DMS 273 treated with DMSO at 0.1 percent for 48 hours (cell line): ENCODE measurements around the gene ABCC3.
"Not testable (repeated sequence)": the region's sequence is repeated elsewhere in the genome, so short reads cannot be mapped to it uniquely, and the experiment has no call there.

Experiments
- DNase-seq: peaks from one replicate; lab custom pipeline; 2025; lab: John Stamatoyannopoulos, UW

ABCC3 gene

GRCh38 chr17:50666316-50666715 lies 31.6 kb downstream of the ABCC3 start:
- DNase-seq, result no peak

- DNase-seq, result no peak
These were observed 32.8 kb downstream of the ABCC3 start for GRCh38 chr17:50667259-50668024.

DNA sequence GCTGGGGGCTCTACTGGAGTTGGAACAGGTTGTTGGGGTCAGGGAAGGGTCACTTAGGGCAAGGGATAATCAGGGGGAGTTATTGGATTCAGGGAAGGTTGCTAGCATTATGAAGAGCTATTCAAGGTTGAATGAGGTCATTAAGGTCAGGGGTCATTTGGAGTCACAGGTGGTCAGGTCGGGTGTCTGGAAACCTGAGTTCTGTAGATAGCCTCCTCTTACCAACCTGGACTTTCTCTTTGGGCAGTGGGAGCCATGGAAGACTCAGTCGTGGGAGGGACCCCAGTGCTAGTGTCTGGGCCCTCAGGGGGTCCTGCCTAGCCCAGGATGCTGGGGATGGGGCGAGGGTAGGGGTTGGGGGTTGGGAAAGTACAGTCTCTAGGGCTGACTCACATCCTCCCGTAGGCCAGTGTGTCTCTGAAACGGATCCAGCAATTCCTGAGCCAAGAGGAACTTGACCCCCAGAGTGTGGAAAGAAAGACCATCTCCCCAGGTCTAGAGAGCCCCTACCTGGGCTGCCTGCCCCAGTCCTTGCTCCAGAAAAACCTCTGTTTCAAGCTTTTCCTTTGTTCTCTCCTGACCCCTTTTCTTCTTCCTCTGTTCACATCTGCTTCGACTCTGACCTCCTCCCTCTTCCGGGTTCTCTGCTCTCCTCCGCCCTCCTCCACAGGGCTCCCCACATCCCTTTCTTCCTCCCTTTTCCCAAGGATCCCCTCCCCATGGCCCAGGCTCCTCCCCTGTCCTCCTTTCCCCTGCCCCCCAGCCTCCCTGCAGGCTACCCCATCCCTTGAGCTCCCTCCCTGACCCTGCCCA lies 33.5 kb downstream of the ABCC3 start:
- no peak for DNase-seq

- DNase-seq, result no peak
These were observed 34.3 kb downstream of the ABCC3 start for GRCh38 chr17:50668838-50669581.

- no peak for DNase-seq
These were observed 37.4 kb downstream of the ABCC3 start for GRCh38 chr17:50672071-50672470.

- DNase-seq, result no peak
These were observed 38.3 kb downstream of the ABCC3 start for GRCh38 chr17:50672831-50673551.

DNA sequence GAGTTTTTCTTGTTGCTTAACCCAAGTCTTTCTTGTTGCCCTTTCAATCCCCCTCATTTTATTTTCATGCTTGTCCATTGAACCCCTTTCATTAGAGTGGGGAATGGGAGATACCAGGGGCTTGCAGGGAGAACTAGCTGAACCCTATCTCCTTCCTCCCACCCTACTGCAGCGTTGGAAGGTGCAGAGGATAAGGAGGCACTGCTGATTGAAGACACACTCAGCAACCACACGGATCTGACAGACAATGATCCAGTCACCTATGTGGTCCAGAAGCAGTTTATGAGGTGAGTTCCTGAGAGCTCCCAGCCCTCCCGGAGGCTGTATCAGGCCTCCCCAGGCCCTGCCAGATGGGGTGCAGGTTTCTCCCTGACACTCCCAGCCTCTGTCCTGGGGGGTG lies 40.5 kb downstream of the ABCC3 start:
- no peak for DNase-seq

- peak; percentile 32 for DNase-seq
These were observed 40.9 kb downstream of the ABCC3 start for GRCh38 chr17:50675627-50676026.

GRCh38 chr17:50676065-50676975 lies 41.6 kb downstream of the ABCC3 start:
- DNase-seq, result no peak

GRCh38 chr17:50677851-50678375 lies 43.2 kb downstream of the ABCC3 start:
- no peak for DNase-seq

GRCh38 chr17:50679008-50679544 lies 44.4 kb downstream of the ABCC3 start:
- no peak for DNase-seq

- no peak for DNase-seq
These were observed 45.4 kb downstream of the ABCC3 start for GRCh38 chr17:50680126-50680525.

GRCh38 chr17:50680543-50681262 lies 46.0 kb downstream of the ABCC3 start:
- not testable (repeated sequence) for DNase-seq

DNA sequence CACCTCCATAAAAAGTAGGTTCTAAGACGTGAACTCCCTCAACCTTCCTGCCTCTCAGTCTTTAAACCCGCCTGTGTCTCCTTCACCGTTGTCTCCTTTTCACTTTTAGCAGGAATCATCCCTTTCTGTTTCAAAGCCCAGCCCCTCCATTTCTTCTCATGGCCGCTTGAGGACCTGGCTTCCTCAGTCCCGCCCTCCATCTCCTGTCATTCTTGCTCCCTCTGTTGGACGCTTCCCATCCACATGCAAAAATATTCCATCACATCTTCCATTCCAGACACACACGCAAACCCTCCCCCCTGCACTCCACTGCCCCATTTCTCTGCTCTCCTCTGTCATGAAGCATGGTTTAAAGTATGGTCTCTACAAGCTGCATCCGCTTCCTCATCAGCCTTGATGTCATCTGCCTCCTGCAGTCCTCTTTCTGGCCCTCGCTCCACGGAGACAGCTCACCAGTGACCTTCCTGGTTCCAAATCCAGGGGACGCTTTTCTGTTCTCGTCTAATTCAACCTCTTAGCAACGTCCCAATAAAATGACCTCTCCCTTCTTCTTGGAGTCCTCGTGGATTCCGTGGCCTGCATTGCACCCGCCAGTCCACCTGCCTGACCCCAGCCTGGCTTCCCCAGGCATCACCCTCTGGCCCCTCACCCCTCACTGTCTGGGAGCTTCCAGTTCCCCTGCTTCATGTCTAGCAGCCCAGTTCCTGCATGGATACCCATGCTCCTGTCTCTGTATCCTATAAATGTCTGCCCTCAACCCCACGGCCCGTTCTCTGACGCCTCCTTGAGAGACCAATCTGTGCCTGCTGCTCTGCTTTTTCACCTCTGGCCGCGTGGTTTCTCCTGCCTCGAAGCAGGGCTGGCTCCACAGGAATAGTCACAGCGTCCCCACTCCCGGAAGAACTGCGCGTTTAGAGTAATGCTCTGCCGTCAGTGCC lies 46.9 kb downstream of the ABCC3 start:
- peak; percentile 43 for DNase-seq

- no peak for DNase-seq
These were observed 47.8 kb downstream of the ABCC3 start for GRCh38 chr17:50682441-50682840.

GRCh38 chr17:50682938-50683337 lies 48.3 kb downstream of the ABCC3 start:
- DNase-seq, result no peak

DNA sequence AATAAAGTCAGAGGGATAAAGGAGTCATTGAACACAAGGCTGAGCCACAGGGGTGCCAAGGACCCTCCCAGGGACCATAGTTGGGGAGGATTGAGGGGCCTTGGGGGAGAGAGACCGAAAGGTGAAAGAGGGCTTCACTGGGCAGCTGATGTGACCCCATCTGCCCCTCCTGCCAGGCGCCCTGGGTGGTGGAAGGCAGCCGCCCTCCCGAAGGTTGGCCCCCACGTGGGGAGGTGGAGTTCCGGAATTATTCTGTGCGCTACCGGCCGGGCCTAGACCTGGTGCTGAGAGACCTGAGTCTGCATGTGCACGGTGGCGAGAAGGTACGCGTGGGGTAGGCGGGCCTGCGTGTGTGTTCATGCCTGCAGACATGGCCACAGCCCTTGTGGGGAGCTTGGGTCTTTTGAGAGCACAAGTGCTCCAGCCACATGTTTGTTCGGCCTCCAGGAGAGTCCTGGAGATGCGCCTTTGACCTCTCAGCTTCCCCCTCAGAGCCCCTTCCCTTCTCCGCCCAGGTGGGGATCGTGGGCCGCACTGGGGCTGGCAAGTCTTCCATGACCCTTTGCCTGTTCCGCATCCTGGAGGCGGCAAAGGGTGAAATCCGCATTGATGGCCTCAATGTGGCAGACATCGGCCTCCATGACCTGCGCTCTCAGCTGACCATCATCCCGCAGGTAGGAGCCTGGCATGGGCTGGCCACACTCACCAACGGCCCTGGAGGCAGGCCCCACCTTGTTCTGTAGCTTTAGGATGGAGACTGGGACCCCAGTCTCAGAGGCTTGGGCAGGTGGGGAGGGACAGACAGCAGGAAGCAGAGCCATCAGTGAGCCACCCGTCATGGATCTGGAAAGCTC lies 49.0 kb downstream of the ABCC3 start:
- DNase-seq, result no peak

GRCh38 chr17:50684288-50684611 lies 49.6 kb downstream of the ABCC3 start:
- DNase-seq, result no peak
